Measurements from ENCODE around the gene KRTAP5-6.

KRTAP5-6 gene

GRCh38 chr11:1694064-1694845 is 2.7 kb upstream of the KRTAP5-6 start:
- Histone ChIP-seq H3K9me3 (ENCODE audit: low read length) (no peaks in the 10 kb centered on the region), H3K27me3 (ENCODE audit: insufficient read depth, low read length) (no peaks in the 10 kb centered on the region), H3K9ac (ENCODE audit: low read length) (no peak overlapping the region), H2AFZ (ENCODE audit: low read length) (no peak overlapping the region), H3K27ac (ENCODE audit: low read depth, low read length, poor library complexity, severe bottlenecking) (no peak overlapping the region), H3K4me1 (ENCODE audit: insufficient read depth, low read length, severe bottlenecking) (no peaks in the 10 kb centered on the region), H3K4me3 (ENCODE audit: low read depth, low read length, poor library complexity, severe bottlenecking) (no peak overlapping the region), H4K20me1 (ENCODE audit: insufficient read depth, low read length) (no peaks in the 10 kb centered on the region), H3K4me2 (ENCODE audit: low read length) (no peak overlapping the region), H3K79me2 (ENCODE audit: insufficient read depth, low read length) (no peaks in the 10 kb centered on the region), H3K36me3 (ENCODE audit: insufficient read depth, low read length) (no peaks in the 10 kb centered on the region), H3K9me2 (ENCODE audit: low read depth, low read length) (no peaks in the 10 kb centered on the region), H3F3A (ENCODE audit: insufficient read depth, low read length) (no peaks in the 10 kb centered on the region)
- TF ChIP-seq, protein P1, sequence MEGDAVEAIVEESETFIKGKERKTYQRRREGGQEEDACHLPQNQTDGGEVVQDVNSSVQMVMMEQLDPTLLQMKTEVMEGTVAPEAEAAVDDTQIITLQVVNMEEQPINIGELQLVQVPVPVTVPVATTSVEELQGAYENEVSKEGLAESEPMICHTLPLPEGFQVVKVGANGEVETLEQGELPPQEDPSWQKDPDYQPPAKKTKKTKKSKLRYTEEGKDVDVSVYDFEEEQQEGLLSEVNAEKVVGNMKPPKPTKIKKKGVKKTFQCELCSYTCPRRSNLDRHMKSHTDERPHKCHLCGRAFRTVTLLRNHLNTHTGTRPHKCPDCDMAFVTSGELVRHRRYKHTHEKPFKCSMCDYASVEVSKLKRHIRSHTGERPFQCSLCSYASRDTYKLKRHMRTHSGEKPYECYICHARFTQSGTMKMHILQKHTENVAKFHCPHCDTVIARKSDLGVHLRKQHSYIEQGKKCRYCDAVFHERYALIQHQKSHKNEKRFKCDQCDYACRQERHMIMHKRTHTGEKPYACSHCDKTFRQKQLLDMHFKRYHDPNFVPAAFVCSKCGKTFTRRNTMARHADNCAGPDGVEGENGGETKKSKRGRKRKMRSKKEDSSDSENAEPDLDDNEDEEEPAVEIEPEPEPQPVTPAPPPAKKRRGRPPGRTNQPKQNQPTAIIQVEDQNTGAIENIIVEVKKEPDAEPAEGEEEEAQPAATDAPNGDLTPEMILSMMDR (IDR thresholded peaks at IDR 0.05; ENCODE audit: low read length), result peak; percentile 77
- TF ChIP-seq EZH2 (IDR thresholded peaks at IDR 0.05; ENCODE audit: borderline replicate concordance, low read length), result no peak

GRCh38 chr11:1694846-1695547 is 2.0 kb upstream of the KRTAP5-6 start:
- TF ChIP-seq EZH2 (IDR thresholded peaks at IDR 0.05; ENCODE audit: borderline replicate concordance, low read length), result no peak
- TF ChIP-seq, protein P1 (IDR thresholded peaks at IDR 0.05; ENCODE audit: low read length), result no peak
- Histone ChIP-seq H3K4me3 (ENCODE audit: low read depth, low read length, poor library complexity, severe bottlenecking) (no peak overlapping the region), H4K20me1 (ENCODE audit: insufficient read depth, low read length) (no peaks in the 10 kb centered on the region), H3K9me3 (ENCODE audit: low read length) (no peaks in the 10 kb centered on the region), H3K27me3 (ENCODE audit: insufficient read depth, low read length) (no peaks in the 10 kb centered on the region), H3K9ac (ENCODE audit: low read length) (no peak overlapping the region), H3K79me2 (ENCODE audit: insufficient read depth, low read length) (no peaks in the 10 kb centered on the region), H3K9me2 (ENCODE audit: low read depth, low read length) (no peaks in the 10 kb centered on the region), H2AFZ (ENCODE audit: low read length) (no peak overlapping the region), H3K4me1 (ENCODE audit: insufficient read depth, low read length, severe bottlenecking) (no peaks in the 10 kb centered on the region), H3F3A (ENCODE audit: insufficient read depth, low read length) (no peaks in the 10 kb centered on the region), H3K4me2 (ENCODE audit: low read length) (no peak overlapping the region), H3K27ac (ENCODE audit: low read depth, low read length, poor library complexity, severe bottlenecking) (no peak overlapping the region), H3K36me3 (ENCODE audit: insufficient read depth, low read length) (no peaks in the 10 kb centered on the region)

DNA sequence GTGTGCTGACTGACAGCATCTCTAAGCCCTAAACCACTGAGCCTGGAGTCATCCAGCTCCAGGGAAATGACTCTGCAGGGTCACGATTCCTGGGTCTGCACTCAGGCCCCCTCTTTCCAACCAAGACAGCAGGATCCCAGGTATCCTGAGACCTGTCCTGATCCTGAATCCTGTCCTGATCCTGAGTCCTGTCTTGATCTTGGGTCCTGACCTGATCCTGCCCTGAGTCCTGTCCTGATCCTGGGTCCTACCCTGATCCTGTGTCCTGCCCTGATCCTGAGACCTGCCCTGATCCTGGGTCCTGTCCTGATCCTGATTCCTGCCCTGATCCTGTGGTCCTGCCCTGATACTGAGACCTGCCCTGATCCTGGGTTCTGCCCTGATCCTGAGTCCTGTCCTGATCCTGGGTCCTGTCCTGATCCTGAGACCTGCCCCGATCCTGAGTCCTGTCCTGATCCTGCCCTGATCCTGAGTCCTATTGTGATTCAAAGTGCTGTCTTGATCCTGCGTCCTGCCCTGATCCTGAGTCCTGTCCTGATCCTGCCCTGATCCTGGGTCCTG is 1.4 kb upstream of the KRTAP5-6 start:
- H3K4me3 ChIP-seq (ENCODE audit: low read depth, low read length, poor library complexity, severe bottlenecking), result no peak overlapping the region
- no peak overlapping the region for H2AFZ ChIP-seq (ENCODE audit: low read length)
- no peak overlapping the region for H3K27ac ChIP-seq (ENCODE audit: low read depth, low read length, poor library complexity, severe bottlenecking)
- no peak for TF ChIP-seq EZH2 (IDR thresholded peaks at IDR 0.05; ENCODE audit: borderline replicate concordance, low read length)
- TF ChIP-seq, protein P1 (IDR thresholded peaks at IDR 0.05; ENCODE audit: low read length), result no peak
- no peaks in the 10 kb centered on the region for H3K4me1 ChIP-seq (ENCODE audit: insufficient read depth, low read length, severe bottlenecking)
- no peaks in the 10 kb centered on the region for H3K36me3 ChIP-seq (ENCODE audit: insufficient read depth, low read length)
- no peaks in the 10 kb centered on the region for H3K9me2 ChIP-seq (ENCODE audit: low read depth, low read length)
- no peaks in the 10 kb centered on the region for H3K79me2 ChIP-seq (ENCODE audit: insufficient read depth, low read length)
- no peak overlapping the region for H3K9ac ChIP-seq (ENCODE audit: low read length)
- no peaks in the 10 kb centered on the region for H3K27me3 ChIP-seq (ENCODE audit: insufficient read depth, low read length)
- H4K20me1 ChIP-seq (ENCODE audit: insufficient read depth, low read length), result no peaks in the 10 kb centered on the region
- H3K9me3 ChIP-seq (ENCODE audit: low read length), result no peaks in the 10 kb centered on the region
- no peaks in the 10 kb centered on the region for H3F3A ChIP-seq (ENCODE audit: insufficient read depth, low read length)
- no peak overlapping the region for H3K4me2 ChIP-seq (ENCODE audit: low read length)
